ENCODE measurements around the gene SCAMP3.

SCAMP3 gene

GRCh38 chr1:155261852-155262673 is at the start of gene SCAMP3:
Gene SCAMP3 (minus strand): TSS chr1:155262360. CDS start chr1:155262151, 209 bp downstream.
- H3K27me3 Mint-ChIP-seq: no peaks in the 10 kb centered on the region
- peak within 1 kb of the TSS; percentile 92 for H3K4me3 Mint-ChIP-seq
- H3K27ac Mint-ChIP-seq: peak within 1 kb of the TSS; percentile 78
- H3K9me3 Mint-ChIP-seq: no peaks in the 10 kb centered on the region
- peaks cover 17% of the 10 kb centered on the region for H3K4me1 Mint-ChIP-seq
- H3K36me3 Mint-ChIP-seq: peaks cover 27% of the 10 kb centered on the region
- DNase-seq (ENCODE audit: low spot score in 2 of 2) (peak; percentile 72 to 74), ATAC-seq (ENCODE audit: low read depth) (peak; percentile 99)

GRCh38 chr1:155309423-155310021 is 47.4 kb upstream of the SCAMP3 start:
- peaks cover 6% of the 10 kb centered on the region for H3K4me1 Mint-ChIP-seq
- H3K9me3 Mint-ChIP-seq: no peaks in the 10 kb centered on the region
- DNase-seq (ENCODE audit: low spot score in 2 of 2) (no peak), ATAC-seq (ENCODE audit: low read depth) (no peak)
- peak overlapping the region; percentile 94 for H3K4me3 Mint-ChIP-seq
- peaks cover 13% of the 10 kb centered on the region for H3K36me3 Mint-ChIP-seq
- H3K27ac Mint-ChIP-seq: peak overlapping the region; percentile 94
- H3K27me3 Mint-ChIP-seq: no peaks in the 10 kb centered on the region

- no peaks in the 10 kb centered on the region for H3K27me3 Mint-ChIP-seq
- peaks cover 6% of the 10 kb centered on the region for H3K4me1 Mint-ChIP-seq
- ATAC-seq (ENCODE audit: low read depth) (peak; percentile 95), DNase-seq (ENCODE audit: low spot score in 2 of 2) (peak; percentile 82 to 93)
- peak within 1 kb of the TSS; percentile 94 for H3K4me3 Mint-ChIP-seq
- no peaks in the 10 kb centered on the region for H3K9me3 Mint-ChIP-seq
- peak within 1 kb of the TSS; percentile 94 for H3K27ac Mint-ChIP-seq
- peaks cover 13% of the 10 kb centered on the region for H3K36me3 Mint-ChIP-seq
Observed at GRCh38 chr1:155308493-155309422, 46.6 kb upstream of the SCAMP3 start, which contains the start of gene FDPS. Gene FDPS (plus strand): TSS chr1:155308866. CDS start chr1:155309790, 924 bp downstream.

DNA sequence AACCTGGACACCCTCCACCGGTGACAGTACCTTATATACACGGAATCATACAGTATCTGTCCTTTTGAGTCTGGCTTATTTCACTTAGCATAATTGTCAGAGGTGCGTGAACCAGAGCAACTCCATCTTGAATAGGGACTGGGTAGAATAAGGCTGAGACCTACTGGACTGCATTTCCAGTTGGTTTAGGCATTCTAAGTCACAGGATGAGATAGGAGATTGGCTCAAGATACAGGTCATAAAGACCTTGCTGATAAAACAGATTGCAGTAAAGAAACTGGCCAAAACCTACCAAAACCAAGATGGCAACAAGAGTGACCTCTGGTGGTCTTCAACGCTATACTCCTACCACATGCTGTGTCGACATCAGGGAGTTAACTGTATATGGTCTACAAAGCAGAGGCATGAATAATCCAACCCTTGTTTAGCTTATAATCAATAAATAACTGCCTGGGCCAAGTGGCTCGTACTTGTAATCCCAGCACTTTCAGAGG is 45.1 kb upstream of the SCAMP3 start:
- peak overlapping the region; percentile 64 for H3K27ac Mint-ChIP-seq
- peak overlapping the region; percentile 2 for H3K4me3 Mint-ChIP-seq
- H3K36me3 Mint-ChIP-seq: peaks cover 4% of the 10 kb centered on the region
- H3K4me1 Mint-ChIP-seq: peaks cover 6% of the 10 kb centered on the region
- no peaks in the 10 kb centered on the region for H3K9me3 Mint-ChIP-seq
- ATAC-seq (ENCODE audit: low read depth): no peak
- no peaks in the 10 kb centered on the region for H3K27me3 Mint-ChIP-seq
- DNase-seq (ENCODE audit: low spot score in 2 of 2): no peak

DNA sequence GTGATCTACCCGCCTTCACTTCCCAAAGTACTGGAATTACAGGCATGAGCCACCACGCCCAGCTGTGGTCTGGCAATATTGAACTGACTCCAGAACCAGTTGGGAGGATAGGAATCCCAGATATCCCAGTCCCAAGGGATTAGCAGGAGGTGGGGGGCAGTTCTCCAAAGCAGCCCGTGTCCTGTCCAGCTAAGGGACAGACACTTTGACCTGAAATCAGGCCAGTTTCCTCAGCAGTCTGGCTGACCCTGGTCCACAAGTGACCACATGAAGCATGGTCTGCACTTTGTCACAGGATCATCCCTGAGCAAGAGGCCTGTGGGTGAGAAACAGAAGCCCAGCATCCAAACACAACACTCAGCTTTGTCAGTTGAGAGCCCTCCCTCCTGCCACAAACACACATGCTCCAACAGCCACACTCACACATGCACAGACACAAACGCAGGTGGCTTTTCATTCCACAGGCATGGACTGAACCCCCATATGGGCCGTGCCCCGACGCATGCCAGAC is 43.8 kb upstream of the SCAMP3 start:
- Mint-ChIP-seq H3K9me3 (no peaks in the 10 kb centered on the region), H3K27me3 (no peaks in the 10 kb centered on the region)
- ATAC-seq (ENCODE audit: low read depth): no peak

GRCh38 chr1:155304558-155305063 is 42.5 kb upstream of the SCAMP3 start:
- Mint-ChIP-seq H3K9me3 (no peaks in the 10 kb centered on the region), H3K27ac (no peak overlapping the region), H3K36me3 (no peaks in the 10 kb centered on the region), H3K27me3 (no peaks in the 10 kb centered on the region), H3K4me1 (peaks cover 3% of the 10 kb centered on the region), H3K4me3 (no peak overlapping the region)
- DNase-seq (ENCODE audit: low spot score in 2 of 2) (no peak), ATAC-seq (ENCODE audit: low read depth) (no peak)

More for the DNA sequence above, 43.8 kb upstream of the SCAMP3 start:
- Mint-ChIP-seq H3K4me3 (peak overlapping the region; percentile 4), H3K4me1 (peaks cover 6% of the 10 kb centered on the region), H3K36me3 (no peaks in the 10 kb centered on the region), H3K27ac (peak overlapping the region; percentile 19)
- DNase-seq (ENCODE audit: low spot score in 2 of 2): no peak

DNA sequence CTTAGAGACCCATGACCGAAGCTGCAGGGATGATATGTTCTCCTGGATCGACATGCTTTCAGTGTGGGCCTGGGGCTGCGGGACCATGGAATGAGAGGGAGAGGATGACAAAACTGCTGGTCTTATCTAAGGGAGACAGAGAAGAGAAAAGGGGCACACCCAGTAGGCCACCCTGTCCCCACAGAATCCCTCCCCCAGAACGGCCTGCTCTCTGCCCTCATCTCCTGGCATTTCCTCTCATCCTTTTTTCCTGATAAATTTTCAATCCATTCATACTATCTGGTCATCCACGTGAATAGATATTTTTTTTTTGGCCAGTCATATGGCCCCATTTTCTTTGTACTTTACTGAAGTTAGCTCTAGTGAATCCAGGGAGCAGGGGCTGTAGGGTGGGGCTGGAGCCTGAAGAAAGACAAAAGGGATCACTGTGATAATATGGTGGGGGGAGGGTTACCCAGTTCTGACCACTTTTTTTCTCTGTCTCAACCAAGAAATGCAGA is 39.2 kb upstream of the SCAMP3 start, which contains the start of gene PKLR:
Gene PKLR, minus strand, starts transcription at position 97 of the 500 bp plus-strand sequence. Its CDS starts 43 bp downstream, at position 54.
- no peaks in the 10 kb centered on the region for H3K9me3 Mint-ChIP-seq
- H3K27ac Mint-ChIP-seq: no peak within 1 kb of the TSS
- DNase-seq (ENCODE audit: low spot score in 2 of 2): no peak
- H3K4me3 Mint-ChIP-seq: no peak within 1 kb of the TSS
- ATAC-seq (ENCODE audit: low read depth): no peak
- H3K4me1 Mint-ChIP-seq: peaks cover 3% of the 10 kb centered on the region
- H3K27me3 Mint-ChIP-seq: peaks cover 12% of the 10 kb centered on the region
- peaks cover 2% of the 10 kb centered on the region for H3K36me3 Mint-ChIP-seq

DNA sequence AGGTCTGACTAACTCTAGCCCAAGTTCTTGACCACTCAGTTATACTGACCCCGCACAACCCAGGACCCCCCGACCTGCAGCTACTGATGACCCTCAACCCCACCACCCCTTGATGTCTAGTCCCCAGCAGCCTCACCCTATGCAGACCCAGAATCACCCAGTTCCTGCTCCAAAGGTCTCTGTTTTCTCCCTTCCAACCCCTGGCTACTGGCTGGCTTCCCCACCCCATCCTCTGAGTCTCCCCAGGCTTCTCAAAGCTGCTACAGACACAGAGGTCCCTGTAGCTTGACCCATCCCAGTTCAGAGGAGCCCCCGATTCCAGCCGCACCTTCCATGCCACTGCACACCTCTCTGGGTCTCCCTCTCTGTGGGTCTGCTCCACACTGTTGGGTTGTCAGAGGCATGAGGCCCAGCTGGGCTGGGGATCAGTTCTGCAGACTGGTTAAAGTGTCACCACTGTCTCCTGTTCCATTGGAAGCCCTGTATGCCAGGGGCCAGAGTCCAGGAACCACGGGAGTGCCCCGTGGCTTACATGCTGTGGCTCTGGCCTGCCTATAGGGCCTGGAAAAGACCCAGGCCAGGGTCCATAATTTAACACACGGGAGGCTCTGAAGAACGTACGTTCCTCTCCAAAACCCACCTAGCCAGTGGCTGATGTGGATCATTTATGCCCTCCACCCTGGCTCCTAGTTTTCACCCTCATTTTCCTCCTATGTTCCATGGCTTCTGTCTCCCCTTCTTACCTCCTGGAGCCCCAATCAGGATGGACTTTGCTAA is 38.6 kb upstream of the SCAMP3 start:
- no peaks in the 10 kb centered on the region for H3K9me3 Mint-ChIP-seq
- ATAC-seq (ENCODE audit: low read depth) (no peak), DNase-seq (ENCODE audit: low spot score in 2 of 2) (no peak)
- no peak overlapping the region for H3K27ac Mint-ChIP-seq
- H3K4me3 Mint-ChIP-seq: no peak overlapping the region
- peaks cover 3% of the 10 kb centered on the region for H3K4me1 Mint-ChIP-seq
- peaks cover 15% of the 10 kb centered on the region for H3K27me3 Mint-ChIP-seq
- peaks cover 2% of the 10 kb centered on the region for H3K36me3 Mint-ChIP-seq

DNA sequence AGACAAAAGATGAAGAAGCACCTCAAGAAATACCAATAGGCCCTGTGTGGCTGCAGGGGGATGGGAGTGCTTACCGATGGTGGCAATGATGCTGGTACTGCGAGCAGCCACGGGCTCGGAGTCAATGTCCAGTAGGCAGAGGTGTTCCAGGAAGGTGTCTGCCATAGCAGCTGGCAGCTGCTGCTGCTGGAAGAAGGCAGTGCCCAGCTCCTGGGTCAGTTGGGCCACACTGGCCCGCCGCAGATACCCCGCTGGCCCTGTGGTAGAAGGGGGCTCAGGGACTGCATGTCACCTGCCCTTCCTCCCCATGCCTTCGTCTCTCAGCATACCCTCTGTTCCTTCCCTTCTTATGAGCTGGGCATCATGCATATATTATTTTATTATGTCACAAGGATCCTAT is 37.9 kb upstream of the SCAMP3 start:
- H3K4me1 Mint-ChIP-seq: peaks cover 3% of the 10 kb centered on the region
- no peaks in the 10 kb centered on the region for H3K9me3 Mint-ChIP-seq
- no peak for DNase-seq (ENCODE audit: low spot score in 2 of 2)
- H3K27me3 Mint-ChIP-seq: peaks cover 18% of the 10 kb centered on the region
- H3K4me3 Mint-ChIP-seq: no peak overlapping the region
- peaks cover 2% of the 10 kb centered on the region for H3K36me3 Mint-ChIP-seq
- no peak for ATAC-seq (ENCODE audit: low read depth)
- no peak overlapping the region for H3K27ac Mint-ChIP-seq

DNA sequence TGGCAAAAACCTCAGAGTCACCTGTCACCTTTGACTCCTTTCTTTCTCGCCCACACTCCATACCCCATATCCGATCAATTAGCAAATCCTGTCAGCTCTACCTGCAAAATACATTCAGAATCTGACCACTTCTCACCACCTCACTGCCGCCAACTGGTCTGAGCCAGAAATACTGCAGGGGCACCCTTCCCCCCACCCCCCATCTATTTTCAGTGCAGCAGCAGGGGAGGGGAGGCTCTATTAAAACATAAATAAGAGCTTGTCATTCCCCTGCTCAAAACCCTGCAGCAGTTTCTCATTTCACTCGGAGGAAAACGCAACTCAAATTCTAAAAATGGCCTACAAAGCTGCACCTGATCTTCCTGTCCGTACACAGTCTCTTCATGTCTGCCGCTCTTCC is 35.2 kb upstream of the SCAMP3 start:
- H3K9me3 Mint-ChIP-seq: no peaks in the 10 kb centered on the region
- H3K36me3 Mint-ChIP-seq: peaks cover 2% of the 10 kb centered on the region
- no peak overlapping the region for H3K27ac Mint-ChIP-seq
- no peak for ATAC-seq (ENCODE audit: low read depth)
- H3K4me3 Mint-ChIP-seq: no peak overlapping the region
- peaks cover 24% of the 10 kb centered on the region for H3K27me3 Mint-ChIP-seq
- H3K4me1 Mint-ChIP-seq: peaks cover 6% of the 10 kb centered on the region
- DNase-seq (ENCODE audit: low spot score in 2 of 2): no peak

- peaks cover 6% of the 10 kb centered on the region for H3K4me1 Mint-ChIP-seq
- peaks cover 24% of the 10 kb centered on the region for H3K27me3 Mint-ChIP-seq
- H3K27ac Mint-ChIP-seq: no peak overlapping the region
- peaks cover 2% of the 10 kb centered on the region for H3K36me3 Mint-ChIP-seq
- no peaks in the 10 kb centered on the region for H3K9me3 Mint-ChIP-seq
- ATAC-seq (ENCODE audit: low read depth) (no peak), DNase-seq (ENCODE audit: low spot score in 2 of 2) (no peak)
- H3K4me3 Mint-ChIP-seq: no peak overlapping the region
Observed at GRCh38 chr1:155296661-155297060, 34.5 kb upstream of the SCAMP3 start.

- H3K4me1 Mint-ChIP-seq: peaks cover 6% of the 10 kb centered on the region
- no peak overlapping the region for H3K27ac Mint-ChIP-seq
- peaks cover 2% of the 10 kb centered on the region for H3K36me3 Mint-ChIP-seq
- no peak overlapping the region for H3K4me3 Mint-ChIP-seq
- ATAC-seq (ENCODE audit: low read depth): no peak
- peaks cover 24% of the 10 kb centered on the region for H3K27me3 Mint-ChIP-seq
- no peaks in the 10 kb centered on the region for H3K9me3 Mint-ChIP-seq
- DNase-seq (ENCODE audit: low spot score in 2 of 2): no peak
Observed at GRCh38 chr1:155295942-155296267, 33.7 kb upstream of the SCAMP3 start.

Data from memory B cell (primary cell).